Neuron (in vitro differentiated cells): ENCODE data around the gene ORC2.

Experiments used
- H2AFZ ChIP-seq: one replicate; pipeline ENCODE4 v1.6.1; 2013; ENCODE audit warnings: low read depth, mild to moderate bottlenecking, inconsistent platforms, low read length, moderate library complexity
- H3K27me3 ChIP-seq: one replicate; pipeline ENCODE4 v1.6.1; 2013; ENCODE audit warnings: low read length; ENCODE audit not compliant: insufficient read depth
- H3K36me3 ChIP-seq: one replicate; pipeline ENCODE4 v1.6.1; 2013; ENCODE audit warnings: low read length; ENCODE audit not compliant: insufficient read depth
- H3K4me1 ChIP-seq: one replicate; pipeline ENCODE4 v1.6.1; 2013; ENCODE audit warnings: low read length; ENCODE audit not compliant: insufficient read depth
- H3K4me3 ChIP-seq: 2 replicates; pipeline ENCODE4 v1.5.1; 2013; ENCODE audit warnings: mild to moderate bottlenecking, low read length, moderate library complexity
- H3K9me3 ChIP-seq: one replicate; pipeline ENCODE4 v1.6.1; 2013; ENCODE audit warnings: low read length

The ORC2 gene

GRCh38 chr2:200863782-200864175 is 99.7 kb downstream of the ORC2 start:
- no peaks in the 10 kb centered on the region for H3K9me3 ChIP-seq
- H2AFZ ChIP-seq, result no peak overlapping the region
- peaks cover 11% of the 10 kb centered on the region for H3K4me1 ChIP-seq
- H3K4me3 ChIP-seq, result peak overlapping the region; percentile 72
- peaks cover 29% of the 10 kb centered on the region for H3K36me3 ChIP-seq
- H3K27me3 ChIP-seq, result no peaks in the 10 kb centered on the region

- H2AFZ ChIP-seq, result no peak overlapping the region
- no peaks in the 10 kb centered on the region for H3K27me3 ChIP-seq
- H3K9me3 ChIP-seq, result no peaks in the 10 kb centered on the region
- H3K36me3 ChIP-seq, result peaks cover 41% of the 10 kb centered on the region
- peak overlapping the region; percentile 72 for H3K4me3 ChIP-seq
- peaks cover 11% of the 10 kb centered on the region for H3K4me1 ChIP-seq
These were observed 100.9 kb downstream of the ORC2 start for GRCh38 chr2:200862532-200863000.

GRCh38 chr2:200861617-200862155 is 101.8 kb downstream of the ORC2 start:
- H3K9me3 ChIP-seq, result no peaks in the 10 kb centered on the region
- peaks cover 11% of the 10 kb centered on the region for H3K4me1 ChIP-seq
- H3K27me3 ChIP-seq, result no peaks in the 10 kb centered on the region
- H2AFZ ChIP-seq, result no peak overlapping the region
- peak overlapping the region; percentile 72 for H3K4me3 ChIP-seq
- H3K36me3 ChIP-seq, result peaks cover 50% of the 10 kb centered on the region

- Histone ChIP-seq H3K36me3 (peaks cover 60% of the 10 kb centered on the region), H3K27me3 (no peaks in the 10 kb centered on the region), H2AFZ (no peak overlapping the region), H3K9me3 (no peaks in the 10 kb centered on the region), H3K4me1 (peaks cover 11% of the 10 kb centered on the region), H3K4me3 (peak overlapping the region; percentile 9)
These were observed 103.2 kb downstream of the ORC2 start for GRCh38 chr2:200860092-200860795.
